NB4 (cell line): ENCODE data around the gene EPHA10.

Source experiments
- DNase-seq: peaks from one replicate; pipeline ENCODE4 v3.0.0; 2010; ENCODE audit warnings: low read depth
- H3K4me3 ChIP-seq: one replicate; pipeline ENCODE4 v1.5.1; 2011; ENCODE audit warnings: mild to moderate bottlenecking, low read depth, low read length, moderate library complexity
- CTCF ChIP-seq: IDR thresholded peaks from one replicate; pipeline ENCODE4 v1.5.1; 2012; ENCODE audit warnings: low read depth, low read length
- MAX ChIP-seq: IDR thresholded peaks from 2 replicates; pipeline ENCODE4 v1.6.1; 2011; ENCODE audit warnings: low read depth, low read length
- MYC ChIP-seq: IDR thresholded peaks from 2 replicates; pipeline ENCODE4 v1.6.1; 2011; ENCODE audit warnings: low read depth, low read length
- POLR2A ChIP-seq: IDR thresholded peaks from 2 replicates; pipeline ENCODE4 v1.6.1; 2011; ENCODE audit warnings: mild to moderate bottlenecking; ENCODE audit not compliant: insufficient read length; ENCODE audit errors: extremely low read depth

EPHA10 gene

GRCh38 chr1:37808369-37809319 is 43.7 kb upstream of the EPHA10 start:
- peak overlapping the region; percentile 66 for H3K4me3 ChIP-seq
- TF ChIP-seq MYC (no peak), MAX (no peak), POLR2A (no peak), CTCF (no peak)
- peak; percentile 80 for DNase-seq

GRCh38 chr1:37807555-37808368 is 42.8 kb upstream of the EPHA10 start, which contains the start of the genes C1orf122 and YRDC:
Gene C1orf122, plus strand, starts transcription at chr1:37807790. Its CDS starts 615 bp downstream, at chr1:37808405.
Gene YRDC, minus strand, starts transcription at chr1:37808208. Its CDS starts 28 bp downstream, at chr1:37808180.
- DNase-seq, result peak; percentile 95
- peak within 1 kb of the TSS; percentile 97 for H3K4me3 ChIP-seq
- no peak for TF ChIP-seq CTCF
- peak; percentile 67 for TF ChIP-seq POLR2A
- TF ChIP-seq MAX, result peak; percentile 51
- peak; percentile 64 for TF ChIP-seq MYC

DNA sequence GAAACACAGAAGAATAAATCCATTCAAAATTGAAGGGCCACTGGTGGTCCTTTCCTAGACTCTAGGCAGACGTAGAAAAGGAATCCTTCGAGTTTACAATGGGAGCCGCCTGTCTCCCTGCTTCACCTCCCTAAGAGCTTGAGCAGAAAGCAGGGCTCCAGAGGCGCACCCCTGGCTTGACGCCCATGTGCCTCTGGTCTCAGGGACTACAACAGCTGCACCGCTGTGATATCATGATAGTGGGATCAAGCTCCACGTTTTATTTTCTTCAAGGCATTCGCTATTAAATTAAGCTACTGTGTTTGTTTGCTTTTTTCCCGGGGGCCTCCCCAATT is 42.3 kb upstream of the EPHA10 start:
- DNase-seq, result no peak
- H3K4me3 ChIP-seq, result peak overlapping the region; percentile 97

GRCh38 chr1:37802439-37802838 is 37.5 kb upstream of the EPHA10 start:
- no peak for DNase-seq
- TF ChIP-seq MYC, result no peak
- no peak for TF ChIP-seq CTCF
- no peak for TF ChIP-seq MAX
- TF ChIP-seq POLR2A, result no peak
- no peak overlapping the region for H3K4me3 ChIP-seq

More for the DNA sequence above, 42.3 kb upstream of the EPHA10 start:
- no peak for TF ChIP-seq MAX
- TF ChIP-seq MYC, result no peak
- TF ChIP-seq POLR2A, result no peak
- no peak for TF ChIP-seq CTCF

- TF ChIP-seq MYC (no peak), CTCF (no peak), POLR2A (no peak), MAX (no peak)
- no peak overlapping the region for H3K4me3 ChIP-seq
- DNase-seq, result peak; percentile 34
These were observed 32.9 kb upstream of the EPHA10 start for GRCh38 chr1:37797750-37798345.
